Stimulated activated CD8-positive, alpha-beta memory T cell treated with anti-CD3 and anti-CD28 coated beads, Interleukin-15, amount 100 ng/mL, for 24 hours (primary cell): Measurements from ENCODE around the gene DOCK11.

Source experiments
- DNase-seq: peaks from one replicate; pipeline ENCODE4 v3.0.0-alpha.2; 2020; ENCODE audit warnings: low read depth

DOCK11 gene

GRCh38 chrX:118502161-118502789, 6.7 kb downstream of the DOCK11 start:
- no peak for DNase-seq

GRCh38 chrX:118503260-118504041, 7.8 kb downstream of the DOCK11 start:
- no peak for DNase-seq

GRCh38 chrX:118504581-118504980, 9.0 kb downstream of the DOCK11 start:
- DNase-seq, result no peak

GRCh38 chrX:118506805-118507480, 11.3 kb downstream of the DOCK11 start:
- no peak for DNase-seq

- DNase-seq, result no peak
These were observed 12.2 kb downstream of the DOCK11 start for GRCh38 chrX:118507766-118508165.

GRCh38 chrX:118508221-118508620, 12.6 kb downstream of the DOCK11 start:
- no peak for DNase-seq

- DNase-seq, result no peak
These were observed 13.0 kb downstream of the DOCK11 start for GRCh38 chrX:118508635-118509034.

GRCh38 chrX:118510111-118510510, 14.5 kb downstream of the DOCK11 start:
- no peak for DNase-seq

- DNase-seq, result no peak
These were observed 17.7 kb downstream of the DOCK11 start for GRCh38 chrX:118513120-118513898.

- DNase-seq, result no peak
These were observed 24.0 kb downstream of the DOCK11 start for GRCh38 chrX:118519411-118520215.

GRCh38 chrX:118520216-118521206, 24.9 kb downstream of the DOCK11 start:
- DNase-seq, result no peak

GRCh38 chrX:118521435-118521834, 25.8 kb downstream of the DOCK11 start:
- no peak for DNase-seq

GRCh38 chrX:118522230-118522926, 26.8 kb downstream of the DOCK11 start:
- DNase-seq, result no peak

GRCh38 chrX:118523920-118524319, 28.3 kb downstream of the DOCK11 start:
- no peak for DNase-seq

GRCh38 chrX:118524344-118524743, 28.7 kb downstream of the DOCK11 start:
- DNase-seq, result no peak

- no peak for DNase-seq
These were observed 29.6 kb downstream of the DOCK11 start for GRCh38 chrX:118525174-118525730.

GRCh38 chrX:118526149-118526548, 30.5 kb downstream of the DOCK11 start:
- DNase-seq, result no peak

GRCh38 chrX:118528071-118528737, 32.6 kb downstream of the DOCK11 start:
- no peak for DNase-seq
